Central memory CD8-positive, alpha-beta T cell (primary cell): Measurements from ENCODE around the gene FGGY.

ENCODE experiments used
- ATAC-seq: fragments of 150-1000 bp; cut with Tn5 transposase; replicated peaks from 2 replicates; pipeline ENCODE4 v1.10.0; 2022; ENCODE audit warnings: mild to moderate bottlenecking, moderate FRiP score, moderate number of reproducible peaks; ENCODE audit not compliant: poor library complexity, severe bottlenecking; ENCODE audit errors: extremely low read depth
- DNase-seq, 2 donors: peaks; one replicate each; pipeline ENCODE4 v3.0.0; 2021; ENCODE audit warnings: low spot score in 2 of 2
- H3K27ac Mint-ChIP-seq: one replicate; pipeline ENCODE4 v1.8.0; 2022; ENCODE audit warnings: low read depth, mild to moderate bottlenecking, moderate library complexity, mixed read lengths
- H3K27me3 Mint-ChIP-seq: one replicate; pipeline ENCODE4 v1.8.0; 2022; ENCODE audit warnings: mixed read lengths
- H3K36me3 Mint-ChIP-seq: one replicate; pipeline ENCODE4 v1.8.0; 2022; ENCODE audit warnings: mild to moderate bottlenecking, moderate library complexity, mixed read lengths; ENCODE audit not compliant: insufficient read depth
- H3K4me1 Mint-ChIP-seq: one replicate; pipeline ENCODE4 v1.8.0; 2022; ENCODE audit warnings: mixed read lengths
- H3K4me3 Mint-ChIP-seq: one replicate; pipeline ENCODE4 v1.8.0; 2022; ENCODE audit warnings: mild to moderate bottlenecking, moderate library complexity, mixed read lengths
- H3K9me3 Mint-ChIP-seq: one replicate; pipeline ENCODE4 v1.8.0; 2022; ENCODE audit warnings: mixed read lengths

Gene FGGY

GRCh38 chr1:59268406-59268805, 28.5 kb upstream of the FGGY start:
- peaks cover 10% of the 10 kb centered on the region for H3K27me3 Mint-ChIP-seq
- no peaks in the 10 kb centered on the region for H3K4me1 Mint-ChIP-seq

GRCh38 chr1:59271561-59272260, 25.2 kb upstream of the FGGY start:
- Mint-ChIP-seq H3K4me3 (no peak overlapping the region), H3K9me3 (no peaks in the 10 kb centered on the region), H3K27me3 (peaks cover 28% of the 10 kb centered on the region), H3K36me3 (no peaks in the 10 kb centered on the region), H3K27ac (no peak overlapping the region), H3K4me1 (no peaks in the 10 kb centered on the region)
- ATAC-seq (no peak), DNase-seq (no peak)

More at GRCh38 chr1:59268406-59268805, 28.5 kb upstream of the FGGY start:
- DNase-seq (no peak), ATAC-seq (no peak)
- Mint-ChIP-seq H3K4me3 (no peak overlapping the region), H3K36me3 (no peaks in the 10 kb centered on the region), H3K27ac (no peak overlapping the region), H3K9me3 (no peaks in the 10 kb centered on the region)

DNA sequence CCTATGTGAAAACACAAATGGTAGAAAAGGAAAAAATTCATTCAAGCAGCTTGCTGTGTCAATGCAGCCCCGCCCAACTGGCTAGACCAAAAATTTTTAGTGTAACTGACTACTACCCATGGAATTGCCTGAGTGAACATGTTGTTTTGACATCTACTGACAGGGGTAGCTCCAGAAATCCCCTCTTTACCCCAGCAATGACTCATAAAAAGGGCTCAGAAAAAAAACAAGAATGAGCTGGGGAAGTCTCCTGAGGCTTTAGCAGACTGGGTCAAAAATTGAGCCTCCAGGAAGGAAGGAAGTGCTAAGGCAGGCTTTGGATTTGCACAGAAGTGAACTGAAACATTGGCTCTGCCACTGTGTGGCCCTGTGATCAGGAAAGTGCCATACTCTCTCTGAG, 24.4 kb upstream of the FGGY start:
- DNase-seq (no peak), ATAC-seq (no peak)
- Mint-ChIP-seq H3K4me1 (no peaks in the 10 kb centered on the region), H3K4me3 (no peak overlapping the region), H3K9me3 (no peaks in the 10 kb centered on the region), H3K36me3 (no peaks in the 10 kb centered on the region), H3K27me3 (peaks cover 28% of the 10 kb centered on the region), H3K27ac (no peak overlapping the region)

GRCh38 chr1:59276439-59276851, 20.4 kb upstream of the FGGY start:
- no peaks in the 10 kb centered on the region for H3K9me3 Mint-ChIP-seq
- no peak overlapping the region for H3K4me3 Mint-ChIP-seq
- no peak for ATAC-seq
- H3K27ac Mint-ChIP-seq: no peak overlapping the region
- no peaks in the 10 kb centered on the region for H3K36me3 Mint-ChIP-seq
- peaks cover 19% of the 10 kb centered on the region for H3K27me3 Mint-ChIP-seq
- no peaks in the 10 kb centered on the region for H3K4me1 Mint-ChIP-seq
- no peak for DNase-seq

DNA sequence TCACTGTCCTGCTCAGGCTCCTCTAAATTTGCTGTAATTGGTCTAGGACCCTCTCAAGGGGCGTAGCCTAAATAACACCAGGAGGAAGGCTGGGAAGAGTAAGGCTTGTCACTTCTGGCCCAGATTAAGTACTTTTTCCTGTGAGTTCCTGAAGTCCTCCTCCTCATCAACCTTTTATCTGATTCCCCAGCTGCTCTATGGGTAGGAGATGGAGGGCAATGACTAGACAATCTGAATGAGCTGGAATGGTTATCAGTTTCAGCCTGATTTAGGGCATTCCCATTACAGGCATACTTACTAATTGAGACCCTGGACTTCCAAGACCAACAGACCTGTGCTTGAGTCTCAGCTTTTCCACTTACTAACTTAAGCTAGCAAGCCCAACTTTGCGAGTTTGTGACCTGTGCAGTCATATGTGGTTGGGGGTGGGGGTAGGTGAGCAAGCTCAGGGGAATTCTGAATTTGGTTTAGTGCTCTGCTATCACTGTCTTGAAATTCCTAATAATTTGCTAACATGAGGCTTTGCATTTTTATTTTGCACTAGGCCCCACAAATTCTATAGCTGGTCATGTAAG, 18.0 kb upstream of the FGGY start:
- ATAC-seq (no peak), DNase-seq (no peak)
- H3K4me3 Mint-ChIP-seq: no peak overlapping the region
- H3K36me3 Mint-ChIP-seq: no peaks in the 10 kb centered on the region
- H3K27ac Mint-ChIP-seq: no peak overlapping the region
- H3K9me3 Mint-ChIP-seq: no peaks in the 10 kb centered on the region
- H3K4me1 Mint-ChIP-seq: no peaks in the 10 kb centered on the region
- peaks cover 38% of the 10 kb centered on the region for H3K27me3 Mint-ChIP-seq

DNA sequence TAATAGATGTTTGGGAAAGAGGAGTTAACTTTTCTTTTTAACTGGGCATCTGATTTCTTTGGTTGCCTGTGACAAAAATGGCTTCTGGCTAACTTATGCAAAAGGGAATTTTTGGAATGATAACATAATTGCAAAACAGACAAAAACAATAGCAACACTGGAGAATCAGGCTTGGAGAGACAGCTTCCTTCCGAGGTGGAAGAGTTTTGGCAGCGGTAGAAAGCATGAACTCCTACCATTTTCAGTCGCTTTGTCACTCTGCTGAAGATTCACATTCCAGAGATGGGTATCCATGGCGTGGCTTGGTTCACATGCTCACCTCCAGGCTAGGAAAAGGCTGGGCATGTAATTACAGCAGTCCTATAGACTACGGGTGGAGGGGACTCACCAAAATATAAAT, 17.2 kb upstream of the FGGY start:
- Mint-ChIP-seq H3K36me3 (no peaks in the 10 kb centered on the region), H3K4me1 (no peaks in the 10 kb centered on the region), H3K4me3 (no peak overlapping the region), H3K27ac (no peak overlapping the region), H3K9me3 (no peaks in the 10 kb centered on the region), H3K27me3 (peaks cover 46% of the 10 kb centered on the region)
- no peak for ATAC-seq
- no peak for DNase-seq

- Mint-ChIP-seq H3K27me3 (peaks cover 28% of the 10 kb centered on the region), H3K4me3 (no peak overlapping the region), H3K9me3 (no peaks in the 10 kb centered on the region), H3K4me1 (no peaks in the 10 kb centered on the region), H3K27ac (no peak overlapping the region), H3K36me3 (no peaks in the 10 kb centered on the region)
- no peak for ATAC-seq
- DNase-seq: no peak
Observed at GRCh38 chr1:59282951-59283350, 13.9 kb upstream of the FGGY start.

- Mint-ChIP-seq H3K9me3 (no peaks in the 10 kb centered on the region), H3K36me3 (no peaks in the 10 kb centered on the region), H3K27me3 (peaks cover 28% of the 10 kb centered on the region), H3K4me1 (peaks cover 6% of the 10 kb centered on the region), H3K27ac (no peak overlapping the region), H3K4me3 (no peak overlapping the region)
- DNase-seq (no peak), ATAC-seq (no peak)
Observed at GRCh38 chr1:59285691-59286090, 11.2 kb upstream of the FGGY start.

DNA sequence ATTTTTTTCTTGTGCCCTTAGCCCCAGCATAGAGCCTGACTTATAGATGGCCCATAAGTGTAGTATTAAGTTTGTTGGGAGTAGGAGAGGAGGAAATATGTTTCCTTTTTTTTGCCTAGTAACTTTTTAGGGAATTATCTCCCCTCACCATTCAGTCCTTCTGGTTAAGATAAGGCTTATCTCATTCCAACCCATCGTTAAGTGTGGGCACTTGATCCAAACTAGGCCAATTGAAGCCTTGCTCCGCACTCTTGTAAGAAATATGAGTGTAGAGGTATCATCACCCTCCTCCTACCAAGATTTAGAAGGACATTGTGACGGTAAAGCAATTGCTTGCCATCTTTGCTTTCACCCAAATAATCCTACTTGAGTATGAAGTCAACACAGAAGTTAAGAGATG, 8.8 kb upstream of the FGGY start:
- peaks cover 17% of the 10 kb centered on the region for H3K4me1 Mint-ChIP-seq
- no peak overlapping the region for H3K4me3 Mint-ChIP-seq
- ATAC-seq (no peak), DNase-seq (no peak)
- H3K27me3 Mint-ChIP-seq: peaks cover 16% of the 10 kb centered on the region
- no peaks in the 10 kb centered on the region for H3K36me3 Mint-ChIP-seq
- H3K9me3 Mint-ChIP-seq: no peaks in the 10 kb centered on the region
- H3K27ac Mint-ChIP-seq: no peak overlapping the region

- DNase-seq: no peak
- H3K27ac Mint-ChIP-seq: no peak overlapping the region
- no peaks in the 10 kb centered on the region for H3K9me3 Mint-ChIP-seq
- no peak overlapping the region for H3K4me3 Mint-ChIP-seq
- ATAC-seq: no peak
- peaks cover 2% of the 10 kb centered on the region for H3K27me3 Mint-ChIP-seq
- H3K36me3 Mint-ChIP-seq: no peaks in the 10 kb centered on the region
- peaks cover 25% of the 10 kb centered on the region for H3K4me1 Mint-ChIP-seq
Observed at GRCh38 chr1:59289570-59289969, 7.3 kb upstream of the FGGY start.

DNA sequence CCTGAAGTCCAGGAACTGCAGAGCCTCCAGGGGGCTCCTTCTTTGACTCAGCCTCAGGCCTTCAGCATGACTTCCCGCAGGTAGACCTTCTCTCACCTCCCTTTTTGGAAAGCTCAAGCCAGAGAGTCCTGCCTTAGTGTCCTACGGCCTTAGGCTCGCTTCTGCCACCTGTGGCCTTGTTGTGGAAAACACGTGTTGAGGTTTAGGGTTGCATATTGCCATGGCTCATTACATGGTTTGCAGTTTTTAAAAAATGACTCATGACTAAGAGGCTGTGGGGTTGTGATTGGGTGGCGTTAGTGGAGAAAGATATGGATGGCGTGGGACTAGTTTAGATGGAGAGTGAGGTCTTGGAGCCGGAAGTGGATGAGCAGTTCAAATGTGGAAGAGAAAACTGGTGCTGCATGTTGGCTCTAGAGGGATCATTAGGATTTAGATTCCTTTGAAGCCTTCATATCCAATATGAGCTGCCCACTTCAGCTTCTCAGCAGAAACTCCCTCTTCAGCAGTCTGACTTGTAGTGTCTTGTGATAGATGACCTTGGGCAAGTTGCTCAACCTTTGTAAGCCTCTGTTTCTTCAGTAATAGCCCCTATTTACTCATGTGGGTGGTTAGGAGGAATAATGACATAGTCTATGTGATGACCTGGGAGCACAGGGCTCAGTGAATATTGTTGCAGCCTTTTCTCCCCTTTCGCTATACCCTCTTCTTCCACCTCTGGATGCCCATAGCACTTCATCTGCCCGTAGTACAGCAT, 6.5 kb upstream of the FGGY start:
- ATAC-seq (no peak), DNase-seq (no peak)
- H3K4me1 Mint-ChIP-seq: peaks cover 25% of the 10 kb centered on the region
- no peak overlapping the region for H3K27ac Mint-ChIP-seq
- H3K9me3 Mint-ChIP-seq: no peaks in the 10 kb centered on the region
- no peak overlapping the region for H3K4me3 Mint-ChIP-seq
- no peaks in the 10 kb centered on the region for H3K36me3 Mint-ChIP-seq
- no peaks in the 10 kb centered on the region for H3K27me3 Mint-ChIP-seq

DNA sequence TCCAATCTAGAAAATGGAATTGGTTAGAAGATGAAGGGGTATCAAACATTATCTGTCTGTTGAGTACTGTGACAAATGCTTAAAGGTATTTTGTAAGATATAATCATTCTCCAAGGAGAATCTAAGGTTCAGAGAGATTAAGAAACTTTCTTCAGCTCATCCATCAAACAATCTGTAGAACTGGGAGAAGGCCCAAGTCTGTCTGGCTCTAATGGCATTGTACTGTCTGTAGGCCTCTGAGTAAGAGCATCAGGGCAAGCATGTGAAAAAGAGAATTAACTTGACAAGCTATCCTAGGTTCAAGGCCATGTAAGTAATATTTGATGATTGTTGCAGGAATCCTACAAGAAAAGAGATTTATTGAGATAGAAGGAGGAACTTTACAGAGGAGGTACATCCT, 5.3 kb upstream of the FGGY start:
- ATAC-seq (no peak), DNase-seq (no peak)
- Mint-ChIP-seq H3K36me3 (no peaks in the 10 kb centered on the region), H3K27ac (peak overlapping the region; percentile 52), H3K9me3 (no peaks in the 10 kb centered on the region), H3K4me3 (no peak overlapping the region), H3K4me1 (peaks cover 25% of the 10 kb centered on the region), H3K27me3 (no peaks in the 10 kb centered on the region)

DNA sequence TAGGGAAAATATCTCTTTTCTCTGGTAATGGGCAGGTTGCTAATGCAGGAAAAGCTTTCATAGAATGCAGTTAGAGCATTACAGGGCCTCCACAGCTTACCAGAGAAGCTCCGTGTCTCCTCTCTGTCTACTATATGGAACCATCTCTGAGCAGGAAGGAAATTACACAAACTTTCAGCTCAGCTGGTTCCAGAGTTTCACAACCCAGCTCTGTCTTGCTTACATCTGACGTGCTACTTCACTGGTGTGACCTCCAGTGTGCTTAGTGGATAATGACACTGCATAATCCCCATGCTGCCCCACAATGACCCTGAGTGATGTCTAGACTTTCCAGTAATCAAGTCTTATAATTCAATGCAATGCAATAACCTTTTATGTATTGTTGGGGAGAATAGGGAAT, 4.3 kb upstream of the FGGY start:
- H3K27ac Mint-ChIP-seq: peak overlapping the region; percentile 75
- ATAC-seq (no peak), DNase-seq (no peak)
- H3K36me3 Mint-ChIP-seq: no peaks in the 10 kb centered on the region
- peaks cover 31% of the 10 kb centered on the region for H3K4me1 Mint-ChIP-seq
- H3K9me3 Mint-ChIP-seq: no peaks in the 10 kb centered on the region
- peak overlapping the region; percentile 26 for H3K4me3 Mint-ChIP-seq
- no peaks in the 10 kb centered on the region for H3K27me3 Mint-ChIP-seq
